Caco-2 (cell line): Measurements from ENCODE around the gene HIF1A. TPM values are rescaled to one million over a fixed set of nuclear protein-coding genes. Genes with fewer than 3 reads are reported as not detected.

ENCODE experiments used
- BruUV-seq: library from RNA; stranded (reverse); fragments of 400-500 nt; replicated peaks from 2 replicates; lab custom pipeline; 2021; lab: Mats Ljungman, UMichigan
- CTCF ChIA-PET: fragments of 300-600 bp; sonication (Branson Sonifier 250); formaldehyde crosslinking; loops from one replicate; lab custom pipeline; 2022; ENCODE audit warnings: antibody characterized with exemption; lab: Charles Lee
- POLR2A ChIA-PET: fragments of 300-600 bp; sonication (Branson Sonifier 250); formaldehyde crosslinking; loops from one replicate; lab custom pipeline; 2022; ENCODE audit warnings: antibody characterized with exemption; lab: Charles Lee
- DNase-seq, 2 experiments: peaks; one replicate each; pipeline versions ENCODE4 v3.0.0 to v3.0.0-alpha.2; 2020 to 2022
- H3K27me3 ChIP-seq: replicated peaks from 2 replicates; pipeline ENCODE4 v1.6.0; 2011; ENCODE audit warnings: low read length; ENCODE audit not compliant: control insufficient read depth, insufficient read depth
- H3K36me3 ChIP-seq: 2 replicates; pipeline ENCODE4 v1.5.1; 2011; ENCODE audit warnings: low read length; ENCODE audit not compliant: control insufficient read depth, insufficient read depth
- H3K4me1 ChIP-seq: fragments of 250-450 bp; sonication (Bioruptor Pico); 2 replicates; pipeline ENCODE4 v1.5.1; 2020; ENCODE audit warnings: mild to moderate bottlenecking
- H3K4me3 ChIP-seq: 2 replicates; pipeline ENCODE4 v1.5.1; 2011; ENCODE audit warnings: low read depth, mild to moderate bottlenecking, control low read depth, low read length
- H3K9me3 ChIP-seq: fragments of 250-450 bp; sonication (Bioruptor Pico); 2 replicates; pipeline ENCODE4 v1.5.1; 2020; ENCODE audit warnings: mild to moderate bottlenecking, moderate library complexity
- H3K27ac Mint-ChIP-seq: one replicate; pipeline ENCODE4 v1.8.0; 2022; ENCODE audit warnings: mixed read lengths; ENCODE audit not compliant: unreplicated experiment
- H3K27me3 Mint-ChIP-seq: one replicate; pipeline ENCODE4 v1.8.0; 2022; ENCODE audit warnings: mixed read lengths; ENCODE audit not compliant: insufficient read depth, unreplicated experiment
- H3K36me3 Mint-ChIP-seq: one replicate; pipeline ENCODE4 v1.8.0; 2022; ENCODE audit warnings: mild to moderate bottlenecking, mixed read lengths; ENCODE audit not compliant: insufficient read depth, unreplicated experiment
- H3K4me1 Mint-ChIP-seq: one replicate; pipeline ENCODE4 v1.8.0; 2022; ENCODE audit warnings: low read depth, mixed read lengths; ENCODE audit not compliant: unreplicated experiment
- H3K4me3 Mint-ChIP-seq: one replicate; pipeline ENCODE4 v1.8.0; 2022; ENCODE audit warnings: mild to moderate bottlenecking, moderate library complexity, mixed read lengths; ENCODE audit not compliant: unreplicated experiment
- H3K9me3 Mint-ChIP-seq: one replicate; pipeline ENCODE4 v1.8.0; 2022; ENCODE audit warnings: mixed read lengths; ENCODE audit not compliant: unreplicated experiment
- CTCF ChIP-seq, 2 experiments: fragments of 200-600 bp in 1 of 2; IDR thresholded peaks; 1 replicate in 1 of 2; 2 replicates in 1 of 2; pipeline versions ENCODE4 v1.5.1 to v1.8.0; 2011 to 2022; ENCODE audit warnings: antibody characterized with exemption in 1 of 2, control low read depth in 1 of 2, inconsistent platforms in 1 of 2, low read depth in 1 of 2, low read length in 1 of 2, mild to moderate bottlenecking in 1 of 2, moderate library complexity in 1 of 2; ENCODE audit not compliant: insufficient read depth in 1 of 2, severe bottlenecking in 1 of 2, unreplicated experiment in 1 of 2
- intact Hi-C: fragments of 100-400 bp; cut with micrococcal nuclease; formaldehyde crosslinking; loops from one replicate; pipeline ENCODE4 v1.10.0; 2022; ENCODE audit not compliant: unreplicated experiment
- total RNA-seq: library from RNA; stranded (reverse); gene quantifications from 2 replicates; pipeline ENCODE4 v1.2.3, GENCODE V29; 2022

Gene HIF1A
- total RNA-seq, 1 experiment from 2014 or later, result 127 TPM

DNA sequence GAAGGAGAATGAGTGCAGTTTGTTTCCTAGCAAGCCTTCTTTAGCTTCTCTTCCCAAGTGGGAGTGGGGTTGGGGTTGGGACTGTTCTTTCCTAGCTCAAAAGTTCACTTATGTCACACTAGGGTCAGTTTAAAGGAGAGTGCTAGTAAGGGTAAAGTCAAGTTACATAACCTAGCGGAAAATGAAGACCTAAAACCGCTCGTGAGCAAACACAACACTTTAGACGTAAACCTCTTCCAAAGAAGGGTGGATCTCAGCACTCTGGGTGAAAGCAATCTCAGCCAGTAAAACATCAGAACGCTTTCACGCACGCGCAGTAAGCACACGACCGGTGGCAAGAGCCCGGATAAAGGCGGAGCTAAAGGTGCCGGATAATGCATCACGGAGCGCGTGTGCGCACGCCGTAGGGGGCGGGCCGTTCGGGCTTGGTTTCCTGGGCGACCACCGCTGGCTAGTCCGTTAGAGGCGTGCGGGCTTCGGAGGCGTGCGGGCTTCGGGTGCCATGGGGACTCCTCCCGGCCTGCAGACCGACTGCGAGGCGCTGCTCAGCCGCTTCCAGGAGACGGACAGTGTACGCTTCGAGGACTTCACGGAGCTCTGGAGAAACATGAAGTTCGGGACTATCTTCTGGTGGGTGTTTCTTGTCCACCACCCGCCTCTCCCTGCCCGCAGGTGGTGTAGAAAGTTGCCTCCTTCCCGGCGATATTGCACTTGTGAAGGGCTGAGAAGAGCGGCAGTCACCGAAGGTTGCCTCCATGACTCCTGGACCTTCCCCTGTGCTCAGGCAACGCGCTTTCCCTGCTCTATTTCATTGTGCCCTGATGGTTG, 66.9 kb downstream of the HIF1A start, which contains the start of gene SNAPC1:
Gene SNAPC1, plus strand, starts transcription at position 462 of the 828 bp plus-strand sequence. Its CDS starts 41 bp downstream, at position 503.
- H3K9me3 Mint-ChIP-seq, result no peaks in the 10 kb centered on the region
- H3K4me3 Mint-ChIP-seq, result peak within 1 kb of the TSS; percentile 99
- peaks cover 7% of the 10 kb centered on the region for H3K4me1 Mint-ChIP-seq
- H3K27me3 Mint-ChIP-seq, result no peaks in the 10 kb centered on the region
- CTCF ChIA-PET, result interaction anchor here (0.5 to 1.6 kb wide), 10 partner anchors 9 to 203 kb away, joined by 3 to 9 read pairs (median 4); no protein-coding TSS in a partner anchor
- peak; percentile 95 for DNase-seq
- H3K27ac Mint-ChIP-seq, result peak within 1 kb of the TSS; percentile 97
- 0 out of 2 replicates have a peak, but pooled peaks cover 5% of the 10 kb centered on the region for H3K4me1 ChIP-seq
- POLR2A ChIA-PET, result interaction anchor here (0.6 to 2.0 kb wide), 10 partner anchors 13 to 1880 kb away, joined by 3 to 13 read pairs (median 4); partner anchors contain the start of gene HIF1A
- peak within 1 kb of the TSS; percentile 81 for H3K4me3 ChIP-seq
- BruUV-seq, result TSS peak; percentile 57
- peaks cover 7% of the 10 kb centered on the region for H3K36me3 Mint-ChIP-seq
- H3K36me3 ChIP-seq, result no peaks in the 10 kb centered on the region
- intact Hi-C loops, result loop anchor here (1.0 to 10.0 kb wide), 4 partner anchors 13 to 487 kb away; partner anchors contain the start of gene HIF1A
- H3K9me3 ChIP-seq, result no peaks in the 10 kb centered on the region
- TF ChIP-seq CTCF (IDR thresholded peaks at IDR 0.05; ENCODE audit: insufficient read depth in 1 of 2, low read depth in 1 of 2, low read length in 1 of 2, severe bottlenecking in 1 of 2, unreplicated experiment in 1 of 2), result no peak
- H3K27me3 ChIP-seq, result no peaks in the 10 kb centered on the region

DNA sequence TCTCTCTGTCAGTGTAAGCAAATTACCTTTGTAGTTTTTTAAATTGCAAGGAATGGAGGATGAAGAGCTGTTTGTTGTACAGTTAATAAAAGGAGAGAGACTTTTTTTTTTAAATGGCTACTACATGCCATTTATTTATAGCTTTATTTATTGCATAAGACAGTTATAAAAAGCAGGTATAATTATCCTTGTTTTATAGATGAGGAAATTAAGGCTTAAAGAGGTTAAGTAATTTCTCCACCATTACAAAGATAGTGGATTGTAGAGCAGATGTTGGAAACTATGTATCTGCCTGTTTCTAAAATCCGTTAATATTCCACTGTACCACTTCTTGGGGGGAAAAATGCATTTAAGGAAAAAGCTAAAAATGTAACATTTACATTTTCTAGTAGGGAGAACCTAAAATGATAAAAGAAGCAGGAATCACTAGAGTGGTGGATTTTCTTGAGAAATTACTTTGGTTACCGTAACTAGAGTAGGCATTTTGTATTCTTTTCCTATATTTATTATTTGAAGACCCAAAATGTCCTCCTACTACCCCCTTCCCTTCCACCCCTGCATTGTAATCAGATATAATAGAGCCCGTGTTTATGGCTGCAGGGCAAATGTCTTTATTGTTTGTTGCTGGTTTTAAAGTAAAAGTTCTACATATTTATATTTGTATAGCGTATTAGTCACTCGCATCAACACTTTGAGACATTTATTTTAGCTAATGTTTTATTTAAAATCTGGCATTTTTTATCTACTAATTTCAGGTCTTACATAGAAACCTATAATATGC, 69.2 kb downstream of the HIF1A start:
- H3K4me3 Mint-ChIP-seq, result no peak overlapping the region

More for the DNA sequence above, 69.2 kb downstream of the HIF1A start:
- intact Hi-C loops, result loop anchor here (5.0 to 10.0 kb wide), 2 partner anchors 73 to 490 kb away; no protein-coding TSS in a partner anchor
- Mint-ChIP-seq H3K27me3 (no peaks in the 10 kb centered on the region), H3K9me3 (no peaks in the 10 kb centered on the region), H3K36me3 (peaks cover 12% of the 10 kb centered on the region), H3K27ac (no peak overlapping the region), H3K4me1 (peaks cover 7% of the 10 kb centered on the region)
- TF ChIP-seq CTCF (IDR thresholded peaks at IDR 0.05; ENCODE audit: insufficient read depth in 1 of 2, low read depth in 1 of 2, low read length in 1 of 2, severe bottlenecking in 1 of 2, unreplicated experiment in 1 of 2), result no peak
- H3K27me3 ChIP-seq, result no peaks in the 10 kb centered on the region
- H3K9me3 ChIP-seq, result no peaks in the 10 kb centered on the region
- H3K4me3 ChIP-seq, result no peak overlapping the region
- no TSS peak for BruUV-seq
- no peaks in the 10 kb centered on the region for H3K36me3 ChIP-seq
- 0 out of 2 replicates have a peak, but pooled peaks cover 5% of the 10 kb centered on the region for H3K4me1 ChIP-seq
- DNase-seq, result no peak
- CTCF ChIA-PET, result no interaction called here
- POLR2A ChIA-PET, result no interaction called here
